SKM-1 treated with dmso at 0.1 percent for 144 hours (cell line): ENCODE results near the gene IGF1R.

Experiments
- DNase-seq: peaks from one replicate; lab custom pipeline; 2025; ENCODE audit not compliant: unreplicated experiment; lab: John Stamatoyannopoulos, UW

IGF1R gene

DNA sequence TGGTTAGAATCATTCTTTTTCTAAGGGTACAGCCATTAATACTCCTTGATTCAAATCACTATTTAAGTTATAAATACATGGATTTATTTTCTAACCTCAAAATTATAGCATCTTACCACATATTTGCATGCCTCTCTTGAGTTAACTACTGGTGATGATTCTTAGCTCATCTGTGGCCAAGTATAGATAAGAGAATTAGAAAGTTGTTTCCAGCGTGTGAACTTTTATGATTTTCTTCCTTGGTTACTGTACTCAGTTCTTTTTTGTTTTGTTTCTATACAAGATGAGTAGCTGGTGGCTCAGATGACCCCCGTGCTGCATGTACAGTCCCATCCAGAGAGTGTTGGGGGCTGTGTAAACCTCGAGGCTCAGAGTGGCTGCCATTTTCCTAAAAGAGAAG, 124.6 kb downstream of the IGF1R start:
- DNase-seq, result no peak

DNA sequence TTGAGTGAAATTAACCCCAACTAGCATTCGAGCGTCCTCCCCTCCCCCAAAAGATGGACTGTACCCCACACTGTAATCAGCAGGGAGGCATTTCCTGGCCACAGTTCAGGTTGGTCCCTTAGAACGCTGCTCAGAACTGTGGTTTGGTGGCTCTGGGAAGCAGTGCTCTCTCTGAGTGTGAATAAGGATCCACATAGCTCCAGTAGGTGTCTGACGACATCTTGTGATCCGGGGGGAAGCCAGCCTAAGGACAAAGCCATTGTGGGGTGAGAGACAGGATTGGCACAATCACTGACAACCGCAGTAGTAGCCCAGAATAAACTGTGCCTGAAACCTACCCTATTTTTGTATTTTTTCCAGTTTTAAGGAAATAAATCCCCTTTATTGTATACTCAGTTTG, 125.3 kb downstream of the IGF1R start:
- no peak for DNase-seq

- no peak for DNase-seq
Observed at GRCh38 chr15:98774756-98775497, 126.6 kb downstream of the IGF1R start.

DNA sequence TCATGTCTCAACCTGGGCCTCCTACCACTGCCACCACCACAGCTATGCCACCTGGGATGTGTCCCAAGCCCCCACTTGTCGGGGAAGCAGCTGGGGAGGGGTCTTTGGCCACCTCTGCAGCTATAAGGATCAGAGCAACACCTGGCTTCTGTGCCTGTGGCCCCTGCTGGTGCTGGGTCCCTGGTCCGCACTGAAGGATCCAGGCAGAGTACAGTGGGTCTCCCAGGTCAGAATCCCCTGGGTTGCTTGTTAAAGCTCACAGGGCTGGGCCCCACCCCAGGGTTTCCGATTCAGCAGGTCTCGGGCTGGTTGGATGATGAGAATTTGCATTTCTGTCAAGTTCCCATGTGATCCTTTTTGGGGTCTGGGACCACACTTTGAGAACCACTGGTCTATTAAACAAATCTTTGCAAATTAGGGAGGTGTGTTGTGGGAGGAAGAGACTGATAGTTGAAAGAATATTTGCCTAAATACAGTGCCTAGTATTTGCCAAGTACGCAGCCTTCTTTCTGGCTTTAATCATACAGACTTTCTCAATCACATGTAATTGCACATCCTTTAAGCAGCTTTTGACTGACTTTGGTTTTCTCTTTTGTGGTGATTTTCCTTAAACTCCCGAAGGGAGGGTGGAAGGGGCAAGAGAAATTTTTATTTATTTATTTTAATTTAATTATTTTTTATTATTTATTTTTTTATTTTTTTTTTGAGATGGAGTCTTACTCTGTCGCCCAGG, 127.3 kb downstream of the IGF1R start:
- DNase-seq, result no peak

GRCh38 chr15:98776607-98777281, 128.4 kb downstream of the IGF1R start:
- DNase-seq, result no peak

DNA sequence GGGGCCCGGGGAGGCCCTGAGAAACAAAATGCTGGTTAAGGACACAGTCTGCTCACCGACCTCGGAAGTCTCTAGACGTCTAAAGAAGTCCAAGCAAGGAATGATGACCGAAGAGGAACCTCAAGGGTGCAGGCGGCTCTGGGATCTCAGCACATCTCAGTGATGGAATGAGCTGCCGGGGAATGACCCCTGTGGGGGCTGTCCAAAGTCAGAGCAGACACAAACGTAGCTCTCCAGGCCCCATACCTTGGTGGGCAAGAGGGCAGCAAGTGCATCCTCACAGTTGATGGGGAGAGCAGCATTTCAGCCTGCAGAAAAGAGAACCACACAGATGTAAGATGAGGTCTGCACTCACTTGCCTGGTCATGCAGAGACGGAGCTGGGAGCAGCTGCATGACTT, 129.1 kb downstream of the IGF1R start:
- no peak for DNase-seq

- DNase-seq, result no peak
Observed at GRCh38 chr15:98778263-98778959, 130.1 kb downstream of the IGF1R start.

DNA sequence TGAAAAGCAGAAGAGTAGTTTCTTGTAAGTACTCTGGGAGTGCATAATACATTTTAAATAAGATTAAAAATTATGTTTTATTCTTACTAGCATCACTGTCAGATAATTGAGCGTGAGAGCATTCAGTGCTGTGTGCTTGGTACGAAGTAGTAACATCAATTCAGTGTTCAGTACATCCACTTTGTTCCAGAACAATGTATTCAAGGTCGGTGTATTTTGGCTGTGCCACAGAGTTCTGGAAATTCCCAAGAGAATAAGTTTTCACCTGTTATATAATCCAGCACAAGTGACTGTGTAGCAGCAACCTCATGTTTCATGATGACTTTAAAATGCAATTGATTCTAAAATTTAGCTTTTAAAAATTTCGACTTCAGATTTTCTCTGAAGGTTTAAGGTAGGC, 130.6 kb downstream of the IGF1R start:
- DNase-seq, result no peak

GRCh38 chr15:98779463-98780071, 131.2 kb downstream of the IGF1R start:
- DNase-seq, result peak; percentile 93

DNA sequence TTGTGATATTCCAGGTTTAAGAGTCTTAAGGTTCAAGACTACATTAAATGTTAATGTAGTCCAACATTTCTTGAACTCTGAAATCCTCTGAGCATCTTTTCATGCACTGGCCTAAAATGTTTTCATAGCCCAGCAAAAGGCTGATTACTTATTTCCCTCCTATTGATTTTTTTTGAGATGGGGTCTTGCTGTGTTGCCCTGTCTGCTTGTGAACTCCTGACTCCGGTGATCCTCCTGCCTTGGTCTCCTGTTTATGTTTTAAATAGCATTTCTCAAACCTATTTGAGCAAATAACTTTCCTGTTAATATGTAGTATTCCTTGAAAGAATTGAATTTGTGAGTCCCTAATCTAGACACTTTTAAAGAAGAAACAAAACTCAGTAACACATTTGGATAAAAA, 133.5 kb downstream of the IGF1R start:
- DNase-seq, result no peak

DNA sequence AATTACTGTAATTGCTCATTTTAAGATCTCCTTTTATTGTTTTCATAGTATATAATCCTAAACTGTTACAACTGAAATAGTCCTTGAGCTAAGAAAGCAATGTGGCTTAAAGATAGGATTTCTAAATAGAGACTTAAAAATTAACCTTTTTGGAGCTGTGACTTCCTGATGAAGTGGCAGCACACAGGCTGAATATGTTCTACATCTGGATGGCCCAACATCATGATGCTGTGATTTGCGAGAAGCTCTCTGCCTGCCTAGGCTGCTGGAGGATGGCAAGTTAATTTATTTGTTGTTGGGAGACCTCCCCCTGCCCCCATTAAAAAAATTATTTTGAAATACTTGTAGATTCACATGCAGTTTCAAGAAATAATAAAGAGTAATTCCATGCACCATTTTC, 134.5 kb downstream of the IGF1R start:
- no peak for DNase-seq

GRCh38 chr15:98785431-98785806, 137.1 kb downstream of the IGF1R start:
- DNase-seq, result no peak

GRCh38 chr15:98785807-98786621, 137.7 kb downstream of the IGF1R start:
- no peak for DNase-seq

GRCh38 chr15:98786717-98787116, 138.4 kb downstream of the IGF1R start:
- no peak for DNase-seq

- DNase-seq, result no peak
Observed at GRCh38 chr15:98787194-98787593, 138.9 kb downstream of the IGF1R start.

DNA sequence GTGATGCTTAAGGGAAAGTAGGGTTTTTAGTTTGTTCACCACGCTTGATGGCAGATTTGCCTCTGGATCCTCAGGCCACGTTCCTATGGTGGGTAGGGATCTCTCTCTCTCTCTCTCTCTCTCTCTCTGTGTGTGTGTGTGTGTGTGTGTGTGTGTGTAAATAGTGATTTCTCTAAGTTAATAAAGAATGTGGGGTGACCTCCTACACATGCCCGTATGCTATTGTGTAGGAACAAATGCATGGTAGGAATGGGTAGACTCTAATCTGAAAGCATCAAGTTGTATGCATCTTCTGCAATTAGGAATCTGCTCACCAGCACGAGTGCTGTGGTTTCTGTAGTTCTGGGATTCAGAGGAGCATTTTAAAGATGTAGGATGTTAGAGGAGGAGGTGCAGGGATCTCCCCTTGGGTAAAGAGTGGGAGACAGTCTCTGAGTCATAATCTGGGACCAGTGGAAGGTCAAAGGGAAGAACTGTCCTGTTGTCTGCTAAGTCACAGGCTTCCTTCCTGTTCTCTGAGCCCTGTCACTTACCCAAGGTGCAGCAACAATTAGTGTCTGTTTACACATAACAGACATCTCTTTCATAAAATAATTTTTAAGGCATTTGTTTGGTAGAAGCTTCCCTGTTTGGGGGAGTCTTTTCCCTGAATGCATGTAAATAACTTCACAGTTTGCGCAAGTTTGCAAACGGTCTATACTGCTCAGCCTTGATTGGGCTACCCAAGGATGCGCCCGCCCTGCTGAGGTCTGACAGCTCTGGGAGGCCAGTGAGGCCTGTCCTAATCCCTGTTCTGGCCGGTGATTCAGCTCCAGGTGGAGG, 139.8 kb downstream of the IGF1R start:
- DNase-seq, result peak; percentile 31

- DNase-seq, result no peak
Observed at GRCh38 chr15:98789020-98789419, 140.7 kb downstream of the IGF1R start.

DNA sequence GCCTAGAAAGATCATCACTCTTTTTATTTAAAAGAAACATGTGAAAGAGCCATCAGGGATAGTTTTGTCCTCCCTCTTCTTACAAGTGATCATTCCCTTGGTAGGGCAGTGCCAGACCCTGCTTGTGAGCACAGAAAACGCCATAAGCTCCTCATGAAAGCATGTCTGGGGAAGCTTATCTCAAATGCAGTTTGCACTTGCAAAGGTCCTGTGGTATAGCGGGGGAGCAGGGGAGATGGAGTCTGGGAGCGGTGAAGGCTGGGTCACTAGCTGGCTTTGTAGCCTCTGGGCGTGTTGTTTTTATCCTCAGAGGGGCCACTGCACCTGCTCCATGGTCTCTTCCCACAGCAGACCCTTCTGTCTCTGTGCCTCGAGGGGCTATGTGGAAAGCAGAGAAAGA, 141.9 kb downstream of the IGF1R start:
- no peak for DNase-seq

GRCh38 chr15:98791046-98791701, 142.8 kb downstream of the IGF1R start:
- no peak for DNase-seq
